Epithelial cell of esophagus (primary cell): ENCODE results near the gene LRRC75A.
A peak's percentile ranks its signal among the peaks of the same experiment; 100 is the strongest.

ENCODE experiments used
- DNase-seq: peaks from one replicate; pipeline ENCODE4 v3.0.0; 2010; ENCODE audit warnings: low read depth
- H3K4me3 ChIP-seq: 2 replicates; pipeline ENCODE4 v1.5.1; 2011; ENCODE audit warnings: mild to moderate bottlenecking, low read length, control low read depth
- CTCF ChIP-seq: IDR thresholded peaks from 2 replicates; pipeline ENCODE4 v1.5.1; 2011; ENCODE audit warnings: low read depth, mild to moderate bottlenecking, low read length, control low read depth, inconsistent platforms; ENCODE audit not compliant: insufficient read depth; ENCODE audit errors: missing control alignments

Gene LRRC75A

DNA sequence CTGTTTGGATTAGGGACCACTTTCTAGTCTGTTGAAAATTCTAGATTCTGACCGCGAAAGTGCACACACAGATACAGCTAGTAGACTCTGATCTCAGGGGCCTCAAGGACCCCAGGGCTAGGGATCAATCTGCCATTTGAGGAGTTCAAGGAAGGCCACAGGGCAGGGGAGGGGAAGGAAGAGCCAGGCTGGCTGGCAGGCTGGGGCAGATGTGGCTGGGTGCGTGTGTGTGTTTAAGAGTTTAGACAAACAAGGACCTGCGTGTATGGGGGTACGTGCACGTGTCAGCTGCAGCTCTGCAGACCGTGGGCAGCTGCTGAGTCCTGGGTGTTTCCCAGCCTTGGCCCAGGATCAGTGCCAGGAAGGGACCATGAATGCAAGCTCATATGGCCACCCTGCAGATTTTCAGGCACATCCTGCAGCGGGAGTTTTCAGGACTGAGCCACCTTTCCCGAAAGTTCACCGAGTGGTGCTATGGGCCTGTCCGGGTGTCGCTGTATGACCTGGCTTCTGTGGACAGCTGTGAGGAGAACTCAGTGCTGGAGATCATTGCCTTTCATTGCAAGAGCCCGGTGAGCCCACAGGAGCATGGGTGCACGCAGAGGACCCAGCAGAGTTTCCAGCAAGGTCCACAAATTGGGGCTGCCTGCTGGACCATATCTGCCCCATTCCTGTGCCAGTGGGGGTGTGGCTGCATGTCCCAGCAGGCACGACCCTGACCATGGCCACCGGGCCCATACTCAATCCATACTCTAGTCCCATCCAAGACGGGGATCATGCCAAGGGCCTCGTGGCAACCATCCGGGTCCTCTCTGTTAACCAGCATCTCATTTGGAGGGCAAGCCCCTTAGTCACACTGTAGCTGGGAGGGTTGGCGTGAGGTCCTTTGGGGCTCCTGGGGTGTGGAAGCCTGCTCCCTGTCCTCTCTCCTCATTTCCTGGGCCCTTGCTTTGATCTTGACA is 66.0 kb downstream of the LRRC75A start:
- no peak overlapping the region for H3K4me3 ChIP-seq
- TF ChIP-seq CTCF, result no peak
- no peak for DNase-seq

DNA sequence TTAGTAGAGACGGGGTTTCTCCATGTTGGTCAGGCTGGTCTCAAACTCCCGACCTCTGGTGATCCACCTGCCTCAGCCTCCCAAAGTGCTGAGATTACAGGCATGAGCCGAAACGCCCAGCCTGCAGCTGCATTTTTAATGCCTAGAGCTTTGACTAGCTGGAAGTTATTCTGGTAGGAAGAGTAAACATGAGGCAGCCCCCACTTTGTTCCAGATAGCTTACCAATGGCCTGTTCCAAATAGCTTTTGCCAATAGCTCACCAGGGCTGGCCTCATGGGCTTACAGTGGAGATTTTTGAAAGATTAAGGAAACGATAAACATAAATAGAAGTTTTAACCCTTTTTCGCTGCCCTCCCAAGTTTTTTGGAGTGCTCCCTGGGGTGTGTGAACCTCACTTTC is 66.8 kb downstream of the LRRC75A start:
- DNase-seq, result no peak
- no peak overlapping the region for H3K4me3 ChIP-seq
- no peak for TF ChIP-seq CTCF

DNA sequence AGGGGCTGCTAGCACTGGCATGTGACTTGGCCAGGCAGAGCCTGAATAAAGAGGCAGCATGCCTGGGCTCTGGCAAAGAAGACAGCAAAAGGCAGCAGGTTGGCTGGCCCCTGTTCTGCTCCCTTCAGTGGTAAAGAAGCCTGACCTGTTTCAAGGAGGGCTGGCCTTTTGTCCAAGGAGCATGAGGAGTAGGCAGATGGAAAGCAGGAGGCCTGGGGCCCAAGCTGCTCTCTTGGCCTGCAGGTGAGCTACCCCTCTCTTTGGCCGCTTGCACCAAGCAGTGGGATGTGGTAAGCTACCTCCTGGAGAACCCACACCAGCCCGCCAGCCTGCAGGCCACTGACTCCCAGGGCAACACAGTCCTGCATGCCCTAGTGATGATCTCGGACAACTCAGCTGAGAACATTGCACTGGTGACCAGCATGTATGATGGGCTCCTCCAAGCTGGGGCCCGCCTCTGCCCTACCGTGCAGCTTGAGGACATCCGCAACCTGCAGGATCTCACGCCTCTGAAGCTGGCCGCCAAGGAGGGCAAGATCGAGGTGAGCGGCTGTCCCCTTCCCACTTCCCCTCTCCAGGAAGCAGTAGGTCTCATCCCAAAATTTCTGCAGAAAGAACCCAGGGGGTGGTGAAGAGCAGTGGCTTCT is 68.6 kb downstream of the LRRC75A start:
- DNase-seq, result no peak
- no peak overlapping the region for H3K4me3 ChIP-seq
- no peak for TF ChIP-seq CTCF

GRCh38 chr17:16422416-16422815 is 69.6 kb downstream of the LRRC75A start:
- TF ChIP-seq CTCF, result no peak
- no peak for DNase-seq
- no peak overlapping the region for H3K4me3 ChIP-seq

GRCh38 chr17:16419929-16420271 is 72.1 kb downstream of the LRRC75A start:
- no peak overlapping the region for H3K4me3 ChIP-seq
- no peak for TF ChIP-seq CTCF
- DNase-seq, result peak; percentile 51

DNA sequence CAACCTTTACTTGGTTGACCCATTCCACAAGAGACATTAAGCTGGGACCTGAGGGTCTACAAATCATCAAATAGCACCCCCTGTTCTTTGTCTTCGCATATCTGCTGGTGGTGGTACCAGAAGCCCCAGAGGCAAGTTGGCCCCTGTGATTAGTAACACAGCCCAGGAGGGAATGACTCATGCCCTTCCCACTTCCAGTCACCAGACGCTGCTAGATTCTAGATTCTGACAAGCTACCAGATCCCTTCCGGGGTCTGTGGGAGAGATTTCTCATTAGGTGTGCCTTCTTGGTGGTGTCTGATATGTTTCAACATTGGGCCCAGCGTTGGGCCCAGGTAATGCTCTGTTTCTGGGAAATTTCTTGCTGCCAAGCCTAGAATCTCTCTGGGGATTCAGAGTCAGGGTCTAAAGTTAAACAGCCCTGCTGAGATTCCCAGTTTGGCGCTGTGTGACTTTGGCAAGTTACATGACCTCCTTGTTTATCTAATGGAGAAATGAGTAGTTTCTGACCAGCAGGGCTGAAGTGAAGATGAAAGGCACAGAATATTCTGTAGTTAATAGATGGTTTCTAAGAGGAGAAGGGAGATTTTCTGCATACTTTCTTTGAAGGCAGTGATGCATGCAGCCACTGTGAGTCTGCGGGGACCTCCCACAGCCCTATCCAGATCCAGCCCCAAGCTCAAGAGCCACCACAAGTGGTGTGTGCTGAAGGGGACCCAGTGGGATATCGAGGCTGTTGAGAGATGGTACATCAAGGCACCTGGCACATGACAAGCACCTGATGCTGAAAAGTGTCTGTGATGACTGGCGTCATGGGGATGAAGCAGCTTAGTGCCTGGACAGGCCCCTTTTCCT is 72.7 kb downstream of the LRRC75A start:
- DNase-seq, result peak; percentile 89
- H3K4me3 ChIP-seq, result no peak overlapping the region
- no peak for TF ChIP-seq CTCF
